H1 (cell line): ENCODE measurements around the gene TRIM59.

Source experiments
- CHD1 ChIP-seq: IDR thresholded peaks from 2 replicates; pipeline ENCODE4 v1.6.1; 2012; ENCODE audit warnings: low read depth, low read length, improper control_type of control experiment
- CHD2 ChIP-seq: IDR thresholded peaks from 2 replicates; pipeline ENCODE4 v1.6.1; 2012; ENCODE audit warnings: low read length, improper control_type of control experiment
- CTCF ChIP-seq, 3 experiments: IDR thresholded peaks; 1 replicate in 2 of 3; 2 replicates in 1 of 3; pipeline versions ENCODE4 v1.5.1 to v1.6.1; 2011; ENCODE audit warnings: low read length in 3 of 3, mild to moderate bottlenecking in 3 of 3, inconsistent platforms in 2 of 3, low read depth in 1 of 3, moderate library complexity in 1 of 3; ENCODE audit not compliant: insufficient read depth in 1 of 3; ENCODE audit errors: control extremely low read depth in 1 of 3
- EP300 ChIP-seq, 2 experiments: IDR thresholded peaks; 1 replicate in 1 of 2; 2 replicates in 1 of 2; pipeline ENCODE4 v1.6.1; 2011 to 2012; ENCODE audit warnings: low read depth in 2 of 2, low read length in 2 of 2, mild to moderate bottlenecking in 2 of 2, borderline replicate concordance in 1 of 2, inconsistent platforms in 1 of 2, moderate library complexity in 1 of 2
- EZH2 ChIP-seq: fragments of 200-600 bp; sonication (generic); IDR thresholded peaks from 2 replicates; pipeline ENCODE4 v1.7.1; 2012; ENCODE audit warnings: low read depth, mild to moderate bottlenecking, moderate library complexity, low read length, inconsistent platforms; ENCODE audit not compliant: severe bottlenecking
- JUN ChIP-seq: IDR thresholded peaks from 2 replicates; pipeline ENCODE4 v1.6.1; 2011; ENCODE audit warnings: low read depth, mild to moderate bottlenecking, improper control_type of control experiment, low read length
- POLR2AphosphoS5 ChIP-seq: IDR thresholded peaks from 2 replicates; pipeline ENCODE4 v1.6.1; 2011; ENCODE audit warnings: low read depth, low read length
- RFX5 ChIP-seq: IDR thresholded peaks from 2 replicates; pipeline ENCODE4 v1.6.1; 2011; ENCODE audit warnings: low read depth, low read length, improper control_type of control experiment, borderline replicate concordance
- SIX5 ChIP-seq: IDR thresholded peaks from 2 replicates; pipeline ENCODE4 v1.6.1; 2011; ENCODE audit warnings: mild to moderate bottlenecking, low read depth, low read length
- USF2 ChIP-seq: IDR thresholded peaks from 2 replicates; pipeline ENCODE4 v1.6.1; 2011; ENCODE audit warnings: low read length, improper control_type of control experiment

GRCh38 chr3:160444411-160444810 is 5.2 kb downstream of the TRIM59 start:
- TF ChIP-seq SIX5 (no peak), EZH2 (no peak), POLR2AphosphoS5 (no peak), CTCF (IDR thresholded peaks at IDR 0.05; ENCODE audit: control extremely low read depth in 1 of 3, insufficient read depth in 1 of 3, low read depth in 1 of 3, low read length in 3 of 3) (no peak), EP300 (IDR thresholded peaks at IDR 0.05; ENCODE audit: borderline replicate concordance in 1 of 2, low read depth in 2 of 2, low read length in 2 of 2) (no peak), JUN (no peak), CHD1 (no peak), USF2 (0 out of 2 replicates have a peak, but pooled peaks have one; percentile 24), RFX5 (no peak), CHD2 (no peak)
